ENCODE measurements around the gene SUGT1. TPM values are rescaled to one million over a fixed set of nuclear protein-coding genes. Genes with fewer than 3 reads are reported as not detected.
"Not testable (repeated sequence)": the region's sequence is repeated elsewhere in the genome, so short reads cannot be mapped to it uniquely, and the experiment has no call there.

Gene SUGT1
- total and polyA plus RNA-seq, 8 donors, result 7.0 to 44.6 (median 35.0) TPM

- Histone ChIP-seq H3K9me3 (no peaks in the 10 kb centered on the region), H3K4me3 (no peak overlapping the region), H3K27me3 (no peaks in the 10 kb centered on the region), H3K27ac (no peak overlapping the region), H3K4me1 (no peaks in the 10 kb centered on the region), H3K36me3 (peaks cover 34 to 77% (median 60%) of the 10 kb centered on the region in 4 donors)
- TF ChIP-seq POLR2A (IDR thresholded peaks at IDR 0.05), result no peak
- no peak for TF ChIP-seq EP300 (IDR thresholded peaks at IDR 0.05)
- no peak for TF ChIP-seq CTCF (IDR thresholded peaks at IDR 0.05)
- TF ChIP-seq POLR2AphosphoS5 (IDR thresholded peaks at IDR 0.05), result no peak
- 48 to 77% (median 64%) methylated on average over 1 of the region's 1 CpG for WGBS, 5 donors
- intact Hi-C loops (cut with DNase I; ENCODE audit: low total_unique reads), result no loop called here
- DNase-seq, result no peak
Measured at GRCh38 chr13:52677823-52678222, 25.2 kb downstream of the SUGT1 start.

GRCh38 chr13:52685806-52686205, 33.2 kb downstream of the SUGT1 start:
- H3K27me3 ChIP-seq; H3K4me3 ChIP-seq; H3K9me3 ChIP-seq; DNase-seq; H3K4me1 ChIP-seq; intact Hi-C loops (cut with DNase I; ENCODE audit: low total_unique reads); H3K27ac ChIP-seq: not testable (repeated sequence)
- H3K36me3 ChIP-seq, result peaks cover 24 to 97% (median 91%) of the 10 kb centered on the region in 4 donors
- WGBS, 5 donors, result 92 to 97% (median 96%) methylated on average over 9 of the region's 9 CpGs

- Histone ChIP-seq H3K27me3 (no peaks in the 10 kb centered on the region), H3K27ac (no peak overlapping the region), H3K4me1 (no peaks in the 10 kb centered on the region), H3K36me3 (peaks cover 19 to 97% (median 91%) of the 10 kb centered on the region in 4 donors), H3K4me3 (no peak overlapping the region), H3K9me3 (no peaks in the 10 kb centered on the region)
- TF ChIP-seq POLR2AphosphoS5 (IDR thresholded peaks at IDR 0.05) (no peak), EP300 (IDR thresholded peaks at IDR 0.05) (no peak), POLR2A (IDR thresholded peaks at IDR 0.05) (no peak), CTCF (IDR thresholded peaks at IDR 0.05) (no peak)
- intact Hi-C loops (cut with DNase I; ENCODE audit: low total_unique reads), result no loop called here
- WGBS, 5 donors, result 94 to 98% (median 95%) methylated on average over 4 of the region's 4 CpGs
- DNase-seq, result no peak
Measured at GRCh38 chr13:52686376-52686775, 33.7 kb downstream of the SUGT1 start.

DNA sequence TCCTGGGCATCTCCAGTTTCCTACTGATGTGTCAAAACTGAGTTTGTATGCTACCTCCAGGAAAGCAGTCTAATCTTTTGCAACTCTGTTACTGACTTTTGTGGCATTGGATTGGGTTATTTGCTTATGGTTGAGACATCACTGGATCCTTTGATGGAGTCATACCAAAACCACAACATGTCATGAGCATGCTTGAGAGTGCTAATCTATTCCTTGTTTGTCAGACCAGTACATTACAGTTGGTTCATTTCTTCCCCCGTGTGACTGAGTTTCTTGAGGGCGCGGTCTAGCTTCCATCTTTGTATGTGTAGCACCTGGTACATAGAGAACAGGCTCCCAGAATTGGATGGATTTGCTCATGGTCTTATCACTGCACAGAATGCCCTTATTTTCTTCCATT, 43.2 kb downstream of the SUGT1 start:
- Histone ChIP-seq H3K27me3 (no peaks in the 10 kb centered on the region), H3K4me1 (no peaks in the 10 kb centered on the region), H3K36me3 (peaks cover 7 to 36% (median 32%) of the 10 kb centered on the region in 4 donors), H3K9me3 (no peaks in the 10 kb centered on the region), H3K27ac (no peak overlapping the region), H3K4me3 (no peak overlapping the region)
- DNase-seq, result no peak
- TF ChIP-seq CTCF (IDR thresholded peaks at IDR 0.05) (no peak), POLR2AphosphoS5 (IDR thresholded peaks at IDR 0.05) (no peak), POLR2A (IDR thresholded peaks at IDR 0.05) (no peak), EP300 (IDR thresholded peaks at IDR 0.05) (no peak)
- intact Hi-C loops (cut with DNase I; ENCODE audit: low total_unique reads), result no loop called here
- 76 to 95% (median 84%) methylated on average over 3 of the region's 3 CpGs for WGBS, 5 donors

DNA sequence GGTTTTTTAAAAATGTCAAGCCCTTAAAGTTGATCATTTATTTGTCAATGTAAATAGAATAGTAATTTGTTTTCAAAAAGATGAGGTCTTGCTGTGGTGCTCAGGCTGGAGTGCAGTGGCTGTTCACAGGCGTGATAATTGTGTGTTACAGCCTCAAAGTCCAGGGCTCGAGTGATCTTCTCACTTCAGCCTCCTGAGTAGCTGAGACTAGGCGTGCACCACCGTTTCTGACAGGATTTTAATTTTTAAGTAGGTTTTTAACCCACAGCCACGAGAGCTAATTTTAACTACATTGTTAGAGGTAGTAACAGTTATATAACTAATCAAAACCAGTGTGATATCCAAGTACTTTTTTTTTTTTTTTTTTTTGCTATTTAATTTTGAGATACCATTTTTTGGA, 43.9 kb downstream of the SUGT1 start:
- Histone ChIP-seq H3K27ac (no peak overlapping the region), H3K9me3 (no peaks in the 10 kb centered on the region), H3K4me1 (no peaks in the 10 kb centered on the region), H3K36me3 (peaks cover 7 to 29% (median 25%) of the 10 kb centered on the region in 4 donors), H3K27me3 (no peaks in the 10 kb centered on the region), H3K4me3 (no peak overlapping the region)
- TF ChIP-seq CTCF (IDR thresholded peaks at IDR 0.05), result no peak
- no peak for TF ChIP-seq POLR2A (IDR thresholded peaks at IDR 0.05)
- no peak for TF ChIP-seq POLR2AphosphoS5 (IDR thresholded peaks at IDR 0.05)
- TF ChIP-seq EP300 (IDR thresholded peaks at IDR 0.05), result no peak
- intact Hi-C loops (cut with DNase I; ENCODE audit: low total_unique reads), result no loop called here
- WGBS, 5 donors, result 96 to 98% (median 96%) methylated on average over 5 of the region's 5 CpGs
- no peak for DNase-seq

Data from stomach (tissue), 9 donors.